Tibial nerve (tissue), 4 donors: ENCODE results near the gene SPR.

Experiments
- EP300 ChIP-seq, 2 donors: sonication (generic); formaldehyde crosslinking; IDR thresholded peaks; one replicate each; pipeline ENCODE4 v1.6.1; 2017; ENCODE audit warnings: antibody characterized with exemption in 2 of 2, mild to moderate bottlenecking in 1 of 2
- TF ChIP-seq, protein P1 (sequence below), 5 experiments: fragments of 200-600 bp in 3 of 5; fragments of 450-650 bp in 2 of 5; sonication (generic) in 3 of 5; IDR thresholded peaks; one replicate each; pipeline ENCODE4 v1.5.1; 2016 to 2019; ENCODE audit warnings: antibody characterized with exemption in 5 of 5, mild to moderate bottlenecking in 3 of 5, moderate library complexity in 2 of 5

DNA sequence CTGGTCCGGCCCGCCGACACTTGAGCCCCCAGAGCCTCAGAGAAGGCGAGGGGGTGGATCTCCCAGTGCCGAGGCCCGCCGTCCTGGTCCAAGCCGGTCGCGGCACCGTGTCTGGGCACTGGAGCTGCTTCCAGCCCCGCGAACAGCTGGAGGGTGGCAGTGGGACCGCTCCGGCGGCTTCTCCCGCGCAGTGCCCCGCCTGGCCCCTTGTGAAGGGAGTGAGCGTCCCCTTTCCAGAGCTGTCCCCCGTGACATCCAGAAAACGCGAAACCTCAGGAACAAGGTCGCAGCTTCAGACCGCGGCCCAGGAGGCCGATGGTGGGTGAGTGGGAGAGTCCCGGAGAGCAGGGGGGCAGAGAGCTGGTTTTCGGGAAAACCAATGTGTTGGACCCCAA, 29.5 kb downstream of the SPR start:
- TF ChIP-seq, protein P1, sequence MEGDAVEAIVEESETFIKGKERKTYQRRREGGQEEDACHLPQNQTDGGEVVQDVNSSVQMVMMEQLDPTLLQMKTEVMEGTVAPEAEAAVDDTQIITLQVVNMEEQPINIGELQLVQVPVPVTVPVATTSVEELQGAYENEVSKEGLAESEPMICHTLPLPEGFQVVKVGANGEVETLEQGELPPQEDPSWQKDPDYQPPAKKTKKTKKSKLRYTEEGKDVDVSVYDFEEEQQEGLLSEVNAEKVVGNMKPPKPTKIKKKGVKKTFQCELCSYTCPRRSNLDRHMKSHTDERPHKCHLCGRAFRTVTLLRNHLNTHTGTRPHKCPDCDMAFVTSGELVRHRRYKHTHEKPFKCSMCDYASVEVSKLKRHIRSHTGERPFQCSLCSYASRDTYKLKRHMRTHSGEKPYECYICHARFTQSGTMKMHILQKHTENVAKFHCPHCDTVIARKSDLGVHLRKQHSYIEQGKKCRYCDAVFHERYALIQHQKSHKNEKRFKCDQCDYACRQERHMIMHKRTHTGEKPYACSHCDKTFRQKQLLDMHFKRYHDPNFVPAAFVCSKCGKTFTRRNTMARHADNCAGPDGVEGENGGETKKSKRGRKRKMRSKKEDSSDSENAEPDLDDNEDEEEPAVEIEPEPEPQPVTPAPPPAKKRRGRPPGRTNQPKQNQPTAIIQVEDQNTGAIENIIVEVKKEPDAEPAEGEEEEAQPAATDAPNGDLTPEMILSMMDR (IDR thresholded peaks at IDR 0.05) = no peak
- TF ChIP-seq EP300 (IDR thresholded peaks at IDR 0.05) = no peak
